ENCODE data around the gene SLC26A8. TPM values are rescaled to one million over a fixed set of nuclear protein-coding genes. Genes with fewer than 3 reads are reported as not detected.

Gene SLC26A8
- total and polyA plus RNA-seq, 2 of the 13 experiments (the other 11 are each of a cell fraction or from before 2014, with no cell fraction given) = 0.46 TPM; not detected in 1

- TF ChIP-seq ZBTB40 (IDR thresholded peaks at IDR 0.05) (no peak), ZBTB40 (CRISPR knock-in tag; IDR thresholded peaks at IDR 0.05) (no peak), TRAFD1 (CRISPR knock-in tag; IDR thresholded peaks at IDR 0.05; ENCODE audit: borderline replicate concordance) (no peak), ZBTB39 (CRISPR knock-in tag; IDR thresholded peaks at IDR 0.05) (peak; percentile 23; the same call in 1 of the 2 replicates), ARNT2 (CRISPR knock-in tag; IDR thresholded peaks at IDR 0.05; ENCODE audit: low read depth) (no peak; the same call in 1 of the 2 replicates), ZNF672 (CRISPR knock-in tag; IDR thresholded peaks at IDR 0.05) (no peak), SOX5 (CRISPR knock-in tag; IDR thresholded peaks at IDR 0.05; ENCODE audit: borderline replicate concordance) (no peak), MEIS1 (CRISPR knock-in tag; IDR thresholded peaks at IDR 0.05; ENCODE audit: borderline replicate concordance) (no peak), ZNF331 (CRISPR knock-in tag; IDR thresholded peaks at IDR 0.05) (peak; percentile 25; the same call in 1 of the 2 replicates), RAD21 (CRISPR knock-in tag; IDR thresholded peaks at IDR 0.05) (no peak), SMAD3 (CRISPR knock-in tag; IDR thresholded peaks at IDR 0.05) (no peak; the same call in 1 of the 2 replicates), ZC3H4 (CRISPR knock-in tag; IDR thresholded peaks at IDR 0.05; ENCODE audit: borderline replicate concordance) (no peak), ZNF766 (CRISPR knock-in tag; IDR thresholded peaks at IDR 0.05; ENCODE audit: borderline replicate concordance) (no peak), SAFB2 (CRISPR knock-in tag; IDR thresholded peaks at IDR 0.05; ENCODE audit: borderline replicate concordance, low read depth) (0 out of 2 replicates have a peak, but pooled peaks have one; percentile 59)
- TF ChIP-seq, protein P1, sequence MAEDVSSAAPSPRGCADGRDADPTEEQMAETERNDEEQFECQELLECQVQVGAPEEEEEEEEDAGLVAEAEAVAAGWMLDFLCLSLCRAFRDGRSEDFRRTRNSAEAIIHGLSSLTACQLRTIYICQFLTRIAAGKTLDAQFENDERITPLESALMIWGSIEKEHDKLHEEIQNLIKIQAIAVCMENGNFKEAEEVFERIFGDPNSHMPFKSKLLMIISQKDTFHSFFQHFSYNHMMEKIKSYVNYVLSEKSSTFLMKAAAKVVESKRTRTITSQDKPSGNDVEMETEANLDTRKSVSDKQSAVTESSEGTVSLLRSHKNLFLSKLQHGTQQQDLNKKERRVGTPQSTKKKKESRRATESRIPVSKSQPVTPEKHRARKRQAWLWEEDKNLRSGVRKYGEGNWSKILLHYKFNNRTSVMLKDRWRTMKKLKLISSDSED (CRISPR knock-in tag; IDR thresholded peaks at IDR 0.05) = no peak
Measured at GRCh38 chr6:36028088-36028876, 3.8 kb upstream of the SLC26A8 start (continued).
